A549 (cell line): Measurements from ENCODE around the gene KIAA2012. TPM values are rescaled to one million over a fixed set of nuclear protein-coding genes. Genes with fewer than 3 reads are reported as not detected.
A peak's percentile ranks its signal among the peaks of the same experiment; 100 is the strongest.

Experiments used
- ATAC-seq, 2 experiments: fragments of 200-7000 bp in 1 of 2; fragments of >200 bp in 1 of 2; cut with Nextera tagmentation in 1 of 2; cut with Tn5 transposase in 1 of 2; 3 replicates each; pipeline versions ENCODE4 v1.8.0 to v1.9.1; 2018 to 2020; ENCODE audit warnings: mild to moderate bottlenecking in 1 of 2, moderate library complexity in 1 of 2
- CTCF ChIA-PET: fragments of 300-600 bp; sonication (Branson Sonifier 250); formaldehyde crosslinking; extraction: SDS; loops from one replicate; lab custom pipeline; 2021; ENCODE audit warnings: antibody characterized with exemption, inconsistent platforms; lab: Yijun Ruan, JAX
- POLR2A ChIA-PET: fragments of 350-600 bp; formaldehyde crosslinking; extraction: SDS; loops from one replicate; lab custom pipeline; 2021; ENCODE audit warnings: antibody characterized with exemption, inconsistent platforms; lab: Yijun Ruan, JAX
- DNase-seq, 2 experiments: peaks; one replicate each; pipeline versions ENCODE4 v3.0.0 to v3.0.0-alpha.2; 2011 to 2016; ENCODE audit warnings: low read depth in 1 of 2, low spot score in 1 of 2
- FAIRE-seq: peaks from 2 replicates; lab custom pipeline; 2011; peaks lifted over from hg19 to GRCh38; lab: Jason Lieb, UNC
- H3K27ac ChIP-seq, 2 experiments: fragments of >200 bp; sonication (Bioruptor Twin); formaldehyde crosslinking; 3 replicates each; pipeline ENCODE4 v1.5.1; 2016 to 2017
- H3K4me1 ChIP-seq: fragments of >200 bp; sonication (Bioruptor Twin); formaldehyde crosslinking; 3 replicates; pipeline ENCODE4 v1.6.1; 2016
- H3K4me2 ChIP-seq: fragments of >200 bp; sonication (Bioruptor Twin); formaldehyde crosslinking; 3 replicates; pipeline ENCODE4 v1.6.1; 2016
- H3K4me3 ChIP-seq: fragments of >200 bp; sonication (Bioruptor Twin); formaldehyde crosslinking; 3 replicates; pipeline ENCODE4 v1.5.1; 2016
- H3K9me3 ChIP-seq: fragments of >200 bp; sonication (Bioruptor Twin); formaldehyde crosslinking; 3 replicates; pipeline ENCODE4 v1.6.1; 2016
- CBX2 ChIP-seq: fragments of 200-600 bp; sonication (generic); IDR thresholded peaks from 2 replicates; pipeline ENCODE4 v1.6.1; 2016; ENCODE audit warnings: low read depth, mild to moderate bottlenecking, borderline replicate concordance
- CBX8 ChIP-seq: fragments of 200-600 bp; sonication (generic); IDR thresholded peaks from 2 replicates; pipeline ENCODE4 v1.6.1; 2016
- CEBPB ChIP-seq, 2 experiments: fragments of >200 bp in 1 of 2; sonication (Bioruptor Twin) in 1 of 2; formaldehyde crosslinking in 1 of 2; IDR thresholded peaks; 2 replicates each; pipeline ENCODE4 v1.6.1; 2012 to 2016
- CHD2 ChIP-seq: fragments of 150-350 bp; IDR thresholded peaks from 2 replicates; pipeline ENCODE4 v1.6.1; 2014; ENCODE audit warnings: low read length; ENCODE audit not compliant: partially characterized antibody
- CHD4 ChIP-seq: fragments of 200-600 bp; sonication (generic); IDR thresholded peaks from 2 replicates; pipeline ENCODE4 v1.6.1; 2016; ENCODE audit warnings: antibody characterized with exemption, mild to moderate bottlenecking, borderline replicate concordance
- ESRRA ChIP-seq: fragments of 150-350 bp; IDR thresholded peaks from 2 replicates; pipeline ENCODE4 v1.6.1; 2014; ENCODE audit warnings: mild to moderate bottlenecking, low read length, borderline replicate concordance
- FOXS1 ChIP-seq: fragments of 250-450 bp; sonication (Bioruptor Pico); IDR thresholded peaks from 2 replicates; pipeline ENCODE4 v1.5.0; 2020; ENCODE audit warnings: mild to moderate bottlenecking, moderate library complexity
- GATA3 ChIP-seq: IDR thresholded peaks from 2 replicates; pipeline ENCODE4 v1.6.1; 2012; ENCODE audit warnings: borderline replicate concordance
- HDAC2 ChIP-seq: fragments of 200-600 bp; sonication (generic); IDR thresholded peaks from 2 replicates; pipeline ENCODE4 v1.6.1; 2016
- HEYL ChIP-seq: fragments of 250-450 bp; sonication (Bioruptor Pico); IDR thresholded peaks from 2 replicates; pipeline ENCODE4 v1.8.0; 2021; ENCODE audit warnings: mild to moderate bottlenecking, moderate library complexity
- HOXB13 ChIP-seq: fragments of 250-450 bp; sonication (Bioruptor Pico); IDR thresholded peaks from 2 replicates; pipeline ENCODE4 v1.5.0; 2020; ENCODE audit warnings: low read depth, mild to moderate bottlenecking, moderate library complexity
- HOXB5 ChIP-seq: fragments of 250-450 bp; sonication (Bioruptor Pico); IDR thresholded peaks from 2 replicates; pipeline ENCODE4 v1.5.0; 2020; ENCODE audit warnings: mild to moderate bottlenecking, moderate library complexity
- JUN ChIP-seq, 2 experiments: fragments of >200 bp; sonication (Bioruptor Twin); formaldehyde crosslinking; IDR thresholded peaks; 2 replicates in 1 of 2; 3 replicates in 1 of 2; pipeline ENCODE4 v1.6.1; 2016 to 2017
- JUNB ChIP-seq: fragments of >200 bp; sonication (Bioruptor Twin); formaldehyde crosslinking; IDR thresholded peaks from 2 replicates; pipeline ENCODE4 v1.6.1; 2016
- KDM1A ChIP-seq: fragments of 200-600 bp; sonication (generic); IDR thresholded peaks from 2 replicates; pipeline ENCODE4 v1.6.1; 2016; ENCODE audit warnings: low read depth, mild to moderate bottlenecking
- KDM5A ChIP-seq: fragments of 200-600 bp; sonication (generic); IDR thresholded peaks from 2 replicates; pipeline ENCODE4 v1.6.1; 2016; ENCODE audit warnings: antibody characterized with exemption, mild to moderate bottlenecking
- NFE2L2 ChIP-seq: fragments of 150-350 bp; conservative IDR thresholded peaks from 2 replicates; pipeline ENCODE4 v1.6.1; 2014; ENCODE audit warnings: low read length
- NPAS2 ChIP-seq: fragments of 250-450 bp; sonication (Bioruptor Pico); IDR thresholded peaks from 2 replicates; pipeline ENCODE4 v1.8.0; 2022; ENCODE audit warnings: mild to moderate bottlenecking, moderate library complexity, borderline replicate concordance
- NR3C1 ChIP-seq: fragments of >200 bp; sonication (Bioruptor Twin); formaldehyde crosslinking; IDR thresholded peaks from 3 replicates; pipeline ENCODE4 v1.6.1; 2017
- PHF8 ChIP-seq: fragments of 200-600 bp; sonication (generic); IDR thresholded peaks from 2 replicates; pipeline ENCODE4 v1.6.1; 2016; ENCODE audit warnings: low read depth, mild to moderate bottlenecking, antibody characterized with exemption, moderate library complexity, borderline replicate concordance
- RAD21 ChIP-seq, 2 experiments: fragments of >200 bp in 1 of 2; sonication (Bioruptor Twin) in 1 of 2; formaldehyde crosslinking in 1 of 2; IDR thresholded peaks in 1 of 2; conservative IDR thresholded peaks in 1 of 2; 2 replicates in 1 of 2; 3 replicates in 1 of 2; pipeline ENCODE4 v1.6.1; 2012 to 2018; ENCODE audit warnings: inconsistent platforms in 1 of 2
- RARB ChIP-seq: fragments of 250-450 bp; sonication (Bioruptor Pico); IDR thresholded peaks from 2 replicates; pipeline ENCODE4 v1.8.0; 2021; ENCODE audit warnings: mild to moderate bottlenecking, moderate library complexity
- RNF2 ChIP-seq: fragments of 200-600 bp; sonication (generic); IDR thresholded peaks from 2 replicates; pipeline ENCODE4 v1.6.1; 2016; ENCODE audit warnings: low read depth, mild to moderate bottlenecking, antibody characterized with exemption, moderate library complexity, borderline replicate concordance
- SMC3 ChIP-seq: fragments of >200 bp; sonication (Bioruptor Twin); formaldehyde crosslinking; IDR thresholded peaks from 3 replicates; pipeline ENCODE4 v1.6.1; 2018; ENCODE audit warnings: inconsistent platforms
- ZC3H11A ChIP-seq: fragments of 450-650 bp; IDR thresholded peaks from 2 replicates; pipeline ENCODE4 v1.6.1; 2014; ENCODE audit warnings: antibody characterized with exemption, mild to moderate bottlenecking
- ZFP36 ChIP-seq: fragments of 450-650 bp; IDR thresholded peaks from 2 replicates; pipeline ENCODE4 v1.6.1; 2014; ENCODE audit warnings: borderline replicate concordance; ENCODE audit not compliant: partially characterized antibody
- WGBS: methylation state at CpG from one replicate; pipeline ENCODE4 v1.1.6; 2017; ENCODE audit errors: missing lambda C conversion rate; 5-methylcytosine and 5-hydroxymethylcytosine counted together
- polyA plus RNA-seq, 4 experiments: library from polyadenylated mRNA; depleted of rRNA in 3 of 4; stranded (reverse); fragments of >200 nt; fragmentation: RNase III in 1 of 4; extraction: RNeasy Plus Mini Kit Qiagen cat#74134 plus additional on column Dnase treatment in 1 of 4; gene quantifications; 2 replicates in 3 of 4; 3 replicates in 1 of 4; pipeline ENCODE4 v1.2.3, GENCODE V29; 2011 to 2017
- TF ChIP-seq, protein P1 (sequence below): IDR thresholded peaks from 2 replicates; pipeline ENCODE4 v1.6.1; 2012; ENCODE audit warnings: low read depth, borderline replicate concordance
- TF ChIP-seq, protein P2 (sequence below): IDR thresholded peaks from 2 replicates; pipeline ENCODE4 v1.6.1; 2012
- TF ChIP-seq, protein P3 (sequence below): fragments of 200-600 bp; sonication (generic); IDR thresholded peaks from 2 replicates; pipeline ENCODE4 v1.6.1; 2016; ENCODE audit warnings: antibody characterized with exemption, mild to moderate bottlenecking, moderate library complexity
- TF ChIP-seq, protein P4 (sequence below): fragments of 250-450 bp; sonication (Bioruptor Pico); IDR thresholded peaks from 2 replicates; pipeline ENCODE4 v1.5.0; 2021; ENCODE audit warnings: mild to moderate bottlenecking, moderate library complexity, borderline replicate concordance
- TF ChIP-seq, protein P5 (sequence below): IDR thresholded peaks from 2 replicates; pipeline ENCODE4 v1.6.1; 2012
- TF ChIP-seq, protein P6 (sequence below): fragments of 250-450 bp; sonication (Bioruptor Pico); IDR thresholded peaks from 2 replicates; pipeline ENCODE4 v1.5.0; 2020; ENCODE audit warnings: low read depth, mild to moderate bottlenecking, moderate library complexity

The KIAA2012 gene
- polyA plus RNA-seq, 2 of the 4 experiments (the other 2 are of a cell fraction) = 0.01 to 0.04 TPM

DNA sequence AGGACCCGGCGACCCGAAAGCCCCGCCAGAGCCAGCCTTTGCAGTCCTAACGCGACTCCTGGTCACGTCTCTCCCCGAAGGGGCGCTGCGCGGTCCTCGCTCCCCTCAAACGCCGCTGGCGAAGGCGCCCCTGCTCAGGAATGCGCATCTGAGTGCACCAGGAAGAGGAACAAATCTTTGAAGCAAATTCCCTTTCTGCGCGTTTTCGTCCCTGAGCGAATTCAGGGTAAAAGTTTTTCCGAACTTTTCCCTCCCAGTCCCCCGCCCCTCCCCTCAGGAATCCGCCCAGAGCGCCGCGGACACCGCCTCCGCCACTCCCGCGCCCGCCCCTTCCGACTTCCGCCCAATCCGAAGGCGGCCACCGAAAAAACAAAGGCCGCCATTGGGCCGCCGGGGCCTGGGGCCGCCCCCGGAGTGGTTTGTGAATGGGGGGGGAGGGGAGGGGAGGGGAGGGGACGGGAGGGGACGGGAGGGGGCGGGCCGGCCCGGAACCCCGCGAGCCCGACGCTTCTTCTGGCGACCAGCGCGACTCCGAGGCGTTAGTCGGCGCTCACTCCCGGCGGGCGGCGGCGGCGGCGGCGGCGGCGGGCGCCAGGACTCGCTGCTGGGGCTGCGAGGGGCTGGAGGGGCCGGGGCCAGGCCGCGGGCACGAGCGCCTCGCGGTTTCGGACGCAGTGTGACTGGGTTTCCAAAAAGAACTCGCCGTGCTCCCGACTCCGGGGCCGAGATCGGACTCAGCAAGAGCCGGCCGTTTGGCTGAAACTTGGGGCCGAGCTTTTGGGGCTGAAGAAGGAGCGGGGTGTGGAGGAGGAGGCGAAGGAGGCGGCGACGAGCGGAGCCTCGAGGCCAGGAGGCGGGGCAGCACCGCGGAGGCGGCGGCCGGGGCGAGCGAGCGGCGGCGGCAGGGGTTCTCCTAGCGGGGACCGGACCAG is 39.5 kb upstream of the KIAA2012 start, which contains the start of gene FZD7:
Gene FZD7, plus strand, starts transcription at position 539 of the 932 bp plus-strand sequence. CDS start 793 bp downstream, outside the sequence.
- ChIA-PET POLR2A (interaction anchor here (1.0 kb wide), 1 partner anchor 252 kb away, joined by 3 read pairs; no protein-coding TSS in a partner anchor), CTCF (no interaction called here)
- Histone ChIP-seq H3K4me3 (peak within 1 kb of the TSS; percentile 77), H3K4me2 (peak within 1 kb of the TSS; percentile 96), H3K27ac (peak within 1 kb of the TSS; percentile 95 to 96), H3K9me3 (no peaks in the 10 kb centered on the region), H3K4me1 (peaks cover 31% of the 10 kb centered on the region)
- FAIRE-seq (no peak), DNase-seq (peak; percentile 72 to 89), ATAC-seq (peak; percentile 79 to 90)
- 0% methylated on average over 23 of the region's 109 CpGs for WGBS
- peak; percentile 14; the same call in 1 of the 3 replicates for TF ChIP-seq SMC3
- no peak for TF ChIP-seq FOXS1
- no peak for TF ChIP-seq ZFP36
- no peak for TF ChIP-seq NR3C1
- peak; percentile 44 to 70; a peak in 4 of 5 replicates for TF ChIP-seq JUN (IDR thresholded peaks at IDR 0.05)
- TF ChIP-seq, protein P1, sequence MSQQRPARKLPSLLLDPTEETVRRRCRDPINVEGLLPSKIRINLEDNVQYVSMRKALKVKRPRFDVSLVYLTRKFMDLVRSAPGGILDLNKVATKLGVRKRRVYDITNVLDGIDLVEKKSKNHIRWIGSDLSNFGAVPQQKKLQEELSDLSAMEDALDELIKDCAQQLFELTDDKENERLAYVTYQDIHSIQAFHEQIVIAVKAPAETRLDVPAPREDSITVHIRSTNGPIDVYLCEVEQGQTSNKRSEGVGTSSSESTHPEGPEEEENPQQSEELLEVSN = no peak; the same call in 1 of the 2 replicates
- no peak; the same call in 1 of the 2 replicates for TF ChIP-seq CBX8
- no peak for TF ChIP-seq RARB (CRISPR knock-in tag)
- TF ChIP-seq, protein P2, sequence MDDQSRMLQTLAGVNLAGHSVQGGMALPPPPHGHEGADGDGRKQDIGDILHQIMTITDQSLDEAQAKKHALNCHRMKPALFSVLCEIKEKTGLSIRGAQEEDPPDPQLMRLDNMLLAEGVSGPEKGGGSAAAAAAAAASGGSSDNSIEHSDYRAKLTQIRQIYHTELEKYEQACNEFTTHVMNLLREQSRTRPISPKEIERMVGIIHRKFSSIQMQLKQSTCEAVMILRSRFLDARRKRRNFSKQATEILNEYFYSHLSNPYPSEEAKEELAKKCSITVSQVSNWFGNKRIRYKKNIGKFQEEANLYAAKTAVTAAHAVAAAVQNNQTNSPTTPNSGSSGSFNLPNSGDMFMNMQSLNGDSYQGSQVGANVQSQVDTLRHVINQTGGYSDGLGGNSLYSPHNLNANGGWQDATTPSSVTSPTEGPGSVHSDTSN = no peak
- TF ChIP-seq GATA3 = no peak
- TF ChIP-seq, protein P3, sequence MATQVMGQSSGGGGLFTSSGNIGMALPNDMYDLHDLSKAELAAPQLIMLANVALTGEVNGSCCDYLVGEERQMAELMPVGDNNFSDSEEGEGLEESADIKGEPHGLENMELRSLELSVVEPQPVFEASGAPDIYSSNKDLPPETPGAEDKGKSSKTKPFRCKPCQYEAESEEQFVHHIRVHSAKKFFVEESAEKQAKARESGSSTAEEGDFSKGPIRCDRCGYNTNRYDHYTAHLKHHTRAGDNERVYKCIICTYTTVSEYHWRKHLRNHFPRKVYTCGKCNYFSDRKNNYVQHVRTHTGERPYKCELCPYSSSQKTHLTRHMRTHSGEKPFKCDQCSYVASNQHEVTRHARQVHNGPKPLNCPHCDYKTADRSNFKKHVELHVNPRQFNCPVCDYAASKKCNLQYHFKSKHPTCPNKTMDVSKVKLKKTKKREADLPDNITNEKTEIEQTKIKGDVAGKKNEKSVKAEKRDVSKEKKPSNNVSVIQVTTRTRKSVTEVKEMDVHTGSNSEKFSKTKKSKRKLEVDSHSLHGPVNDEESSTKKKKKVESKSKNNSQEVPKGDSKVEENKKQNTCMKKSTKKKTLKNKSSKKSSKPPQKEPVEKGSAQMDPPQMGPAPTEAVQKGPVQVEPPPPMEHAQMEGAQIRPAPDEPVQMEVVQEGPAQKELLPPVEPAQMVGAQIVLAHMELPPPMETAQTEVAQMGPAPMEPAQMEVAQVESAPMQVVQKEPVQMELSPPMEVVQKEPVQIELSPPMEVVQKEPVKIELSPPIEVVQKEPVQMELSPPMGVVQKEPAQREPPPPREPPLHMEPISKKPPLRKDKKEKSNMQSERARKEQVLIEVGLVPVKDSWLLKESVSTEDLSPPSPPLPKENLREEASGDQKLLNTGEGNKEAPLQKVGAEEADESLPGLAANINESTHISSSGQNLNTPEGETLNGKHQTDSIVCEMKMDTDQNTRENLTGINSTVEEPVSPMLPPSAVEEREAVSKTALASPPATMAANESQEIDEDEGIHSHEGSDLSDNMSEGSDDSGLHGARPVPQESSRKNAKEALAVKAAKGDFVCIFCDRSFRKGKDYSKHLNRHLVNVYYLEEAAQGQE = no peak
- TF ChIP-seq RNF2 = 0 out of 2 replicates have a peak, but pooled peaks have one; percentile 27
- TF ChIP-seq NFE2L2 = no peak
- TF ChIP-seq, protein P4, sequence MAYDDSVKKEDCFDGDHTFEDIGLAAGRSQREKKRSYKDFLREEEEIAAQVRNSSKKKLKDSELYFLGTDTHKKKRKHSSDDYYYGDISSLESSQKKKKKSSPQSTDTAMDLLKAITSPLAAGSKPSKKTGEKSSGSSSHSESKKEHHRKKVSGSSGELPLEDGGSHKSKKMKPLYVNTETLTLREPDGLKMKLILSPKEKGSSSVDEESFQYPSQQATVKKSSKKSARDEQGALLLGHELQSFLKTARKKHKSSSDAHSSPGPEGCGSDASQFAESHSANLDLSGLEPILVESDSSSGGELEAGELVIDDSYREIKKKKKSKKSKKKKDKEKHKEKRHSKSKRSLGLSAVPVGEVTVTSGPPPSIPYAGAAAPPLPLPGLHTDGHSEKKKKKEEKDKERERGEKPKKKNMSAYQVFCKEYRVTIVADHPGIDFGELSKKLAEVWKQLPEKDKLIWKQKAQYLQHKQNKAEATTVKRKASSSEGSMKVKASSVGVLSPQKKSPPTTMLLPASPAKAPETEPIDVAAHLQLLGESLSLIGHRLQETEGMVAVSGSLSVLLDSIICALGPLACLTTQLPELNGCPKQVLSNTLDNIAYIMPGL (CRISPR knock-in tag) = no peak
- peak; percentile 63 for TF ChIP-seq PHF8
- no peak for TF ChIP-seq KDM5A
- no peak for TF ChIP-seq CHD4
- peak in 1 of 2 experiments; percentile 39; a peak in 2 of 5 replicates for TF ChIP-seq RAD21 (conservative IDR thresholded peaks at IDR 0.05 in 1 of 2, IDR thresholded peaks at IDR 0.05 in 1 of 2)
- no peak for TF ChIP-seq HEYL
- TF ChIP-seq ESRRA = no peak
- TF ChIP-seq ZC3H11A = no peak
- no peak for TF ChIP-seq HDAC2
- no peak for TF ChIP-seq HOXB13 (CRISPR knock-in tag)
- TF ChIP-seq NPAS2 = no peak
- TF ChIP-seq, protein P5, sequence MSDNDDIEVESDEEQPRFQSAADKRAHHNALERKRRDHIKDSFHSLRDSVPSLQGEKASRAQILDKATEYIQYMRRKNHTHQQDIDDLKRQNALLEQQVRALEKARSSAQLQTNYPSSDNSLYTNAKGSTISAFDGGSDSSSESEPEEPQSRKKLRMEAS = 0 out of 2 replicates have a peak, but pooled peaks have one; percentile 16
- TF ChIP-seq JUNB = no peak
- no peak for TF ChIP-seq KDM1A
- no peak for TF ChIP-seq CEBPB (IDR thresholded peaks at IDR 0.05)
- TF ChIP-seq, protein P6, sequence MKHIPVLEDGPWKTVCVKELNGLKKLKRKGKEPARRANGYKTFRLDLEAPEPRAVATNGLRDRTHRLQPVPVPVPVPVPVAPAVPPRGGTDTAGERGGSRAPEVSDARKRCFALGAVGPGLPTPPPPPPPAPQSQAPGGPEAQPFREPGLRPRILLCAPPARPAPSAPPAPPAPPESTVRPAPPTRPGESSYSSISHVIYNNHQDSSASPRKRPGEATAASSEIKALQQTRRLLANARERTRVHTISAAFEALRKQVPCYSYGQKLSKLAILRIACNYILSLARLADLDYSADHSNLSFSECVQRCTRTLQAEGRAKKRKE (CRISPR knock-in tag) = no peak
- no peak for TF ChIP-seq CHD2
- no peak for TF ChIP-seq HOXB5
- TF ChIP-seq CBX2 = no peak
